K562 (cell line): ENCODE measurements around the gene ABLIM2. TPM values are rescaled to one million over a fixed set of nuclear protein-coding genes. Genes with fewer than 3 reads are reported as not detected.

ENCODE experiments used
- ARID3B ChIP-seq: fragments of 250-450 bp; sonication (Bioruptor Pico); IDR thresholded peaks from 2 replicates; pipeline ENCODE4 v1.4.0; 2020; ENCODE audit warnings: borderline replicate concordance
- DIDO1 ChIP-seq: fragments of 450-650 bp; IDR thresholded peaks from 2 replicates; pipeline ENCODE4 v1.6.1; 2016; ENCODE audit warnings: low read depth, missing biosample characterization, missing genetic modification characterization
- EWSR1 ChIP-seq: fragments of 450-650 bp; IDR thresholded peaks from 2 replicates; pipeline ENCODE4 v1.6.1; 2018; ENCODE audit warnings: borderline replicate concordance, mild to moderate bottlenecking, low read depth, moderate library complexity; ENCODE audit not compliant: partially characterized antibody
- FOSL1 ChIP-seq: fragments of 200-800 bp; sonication (Bioruptor generic); conservative IDR thresholded peaks from 2 replicates; pipeline ENCODE4 v1.6.1; 2016; ENCODE audit warnings: missing genetic modification characterization, missing compliant biosample characterization
- FOXP1 ChIP-seq: sonication (generic); formaldehyde crosslinking; IDR thresholded peaks from 2 replicates; pipeline ENCODE4 v1.8.0; 2022; ENCODE audit warnings: mild to moderate bottlenecking, missing genetic modification reagents
- GATAD2B ChIP-seq: fragments of 450-650 bp; IDR thresholded peaks from 2 replicates; pipeline ENCODE4 v1.6.1; 2017; ENCODE audit warnings: mild to moderate bottlenecking, borderline replicate concordance
- HIVEP1 ChIP-seq: fragments of 250-450 bp; sonication (Bioruptor Pico); IDR thresholded peaks from 2 replicates; pipeline ENCODE4 v1.4.0; 2020; ENCODE audit warnings: mild to moderate bottlenecking
- ID3 ChIP-seq, 2 experiments: fragments of 250-450 bp in 1 of 2; fragments of 450-650 bp in 1 of 2; sonication (Bioruptor Pico) in 1 of 2; IDR thresholded peaks; 2 replicates each; pipeline versions ENCODE4 v1.6.1 to v1.8.0; 2016 to 2021; ENCODE audit warnings: mild to moderate bottlenecking in 2 of 2, moderate library complexity in 2 of 2, missing compliant biosample characterization in 1 of 2, missing genetic modification characterization in 1 of 2
- MTA1 ChIP-seq: fragments of 450-650 bp; IDR thresholded peaks from 2 replicates; pipeline ENCODE4 v1.6.1; 2017; ENCODE audit warnings: borderline replicate concordance
- NCOA1 ChIP-seq: fragments of 450-650 bp; IDR thresholded peaks from 2 replicates; pipeline ENCODE4 v1.6.1; 2016; ENCODE audit warnings: low read depth
- NONO ChIP-seq, 2 experiments: fragments of 200-400 bp in 1 of 2; fragments of 450-650 bp in 1 of 2; formaldehyde crosslinking in 1 of 2; IDR thresholded peaks; 2 replicates each; pipeline ENCODE4 v1.6.1; 2017; ENCODE audit warnings: low read depth in 2 of 2, mild to moderate bottlenecking in 2 of 2, moderate library complexity in 2 of 2, low read length in 1 of 2
- POLR2H ChIP-seq: IDR thresholded peaks from 2 replicates; pipeline ENCODE4 v1.6.1; 2016; ENCODE audit warnings: missing genetic modification characterization, low read depth, mild to moderate bottlenecking, control low read depth, missing compliant biosample characterization, moderate library complexity
- TAF15 ChIP-seq: fragments of 200-400 bp; formaldehyde crosslinking; IDR thresholded peaks from 2 replicates; pipeline ENCODE4 v1.6.1; 2017; ENCODE audit warnings: mild to moderate bottlenecking, low read depth, low read length, moderate library complexity
- TRIM28 ChIP-seq: fragments of 450-650 bp; IDR thresholded peaks from 2 replicates; pipeline ENCODE4 v1.6.1; 2017
- U2AF1 ChIP-seq: fragments of 200-400 bp; formaldehyde crosslinking; optimal IDR thresholded peaks from 2 replicates; pipeline ENCODE3; 2017; ENCODE audit warnings: mild to moderate bottlenecking, low read depth, low read length, moderate library complexity
- ZNF121 ChIP-seq: sonication (generic); formaldehyde crosslinking; conservative IDR thresholded peaks from 2 replicates; pipeline ENCODE4 v1.8.0; 2022; ENCODE audit warnings: missing genetic modification reagents
- ZNF175 ChIP-seq: fragments of 200-800 bp; sonication (Bioruptor generic); IDR thresholded peaks from 2 replicates; pipeline ENCODE4 v1.6.1; 2016; ENCODE audit warnings: low read depth, mild to moderate bottlenecking, missing genetic modification characterization, missing compliant biosample characterization
- polyA plus RNA-seq, 8 experiments: library from polyadenylated mRNA; depleted of rRNA in 4 of 8; stranded (reverse) in 5 of 8; unstranded in 3 of 8; fragments of >200 nt; fragmentation: Nextera tagmentation in 2 of 8; fragmentation: Illumina TruSeq in 1 of 8; extraction: Ambion mirVana in 2 of 8; extraction: Trizol in 1 of 8; gene quantifications; 2 replicates each; pipeline versions ENCODE4 v1.2.1 to v1.2.3, GENCODE V29; 2011 to 2014; ENCODE audit warnings: inconsistent platforms in 1 of 8, missing spikeins in 1 of 8
- total RNA-seq, 7 experiments: library from RNA; depleted of rRNA in 6 of 7; stranded (reverse); fragments of >200 nt in 6 of 7; fragmentation: Illumina TruSeq in 2 of 7; extraction: Trizol in 2 of 7; gene quantifications; 2 replicates each; pipeline versions ENCODE4 v1.2.1 to v1.2.3, GENCODE V29; 2011 to 2021; ENCODE audit warnings: low replicate concordance in 1 of 7
- TF ChIP-seq, protein P1 (sequence below): sonication (generic); formaldehyde crosslinking; IDR thresholded peaks from 2 replicates; pipeline ENCODE4 v1.8.0; 2022; ENCODE audit warnings: mild to moderate bottlenecking, missing genetic modification reagents
- TF ChIP-seq, protein P2 (sequence below): sonication (generic); formaldehyde crosslinking; IDR thresholded peaks from 2 replicates; pipeline ENCODE4 v1.9.0; 2022; ENCODE audit warnings: mild to moderate bottlenecking, missing genetic modification reagents
- TF ChIP-seq, protein P3 (sequence below), 2 experiments: fragments of 450-650 bp in 1 of 2; sonication (generic) in 1 of 2; formaldehyde crosslinking in 1 of 2; IDR thresholded peaks in 1 of 2; conservative IDR thresholded peaks in 1 of 2; 2 replicates each; pipeline versions ENCODE4 v1.6.1 to v1.8.1; 2016 to 2023; ENCODE audit warnings: mild to moderate bottlenecking in 2 of 2, moderate library complexity in 2 of 2, inconsistent platforms in 1 of 2, missing genetic modification reagents in 1 of 2
- TF ChIP-seq, protein P4 (sequence below), 2 experiments: fragments of 450-650 bp; IDR thresholded peaks; 2 replicates each; pipeline ENCODE4 v1.6.1; 2016

Gene ABLIM2
- total and polyA plus RNA-seq, 9 of the 15 experiments (the other 6 are each of a cell fraction or from before 2014, with no cell fraction given): not detected

DNA sequence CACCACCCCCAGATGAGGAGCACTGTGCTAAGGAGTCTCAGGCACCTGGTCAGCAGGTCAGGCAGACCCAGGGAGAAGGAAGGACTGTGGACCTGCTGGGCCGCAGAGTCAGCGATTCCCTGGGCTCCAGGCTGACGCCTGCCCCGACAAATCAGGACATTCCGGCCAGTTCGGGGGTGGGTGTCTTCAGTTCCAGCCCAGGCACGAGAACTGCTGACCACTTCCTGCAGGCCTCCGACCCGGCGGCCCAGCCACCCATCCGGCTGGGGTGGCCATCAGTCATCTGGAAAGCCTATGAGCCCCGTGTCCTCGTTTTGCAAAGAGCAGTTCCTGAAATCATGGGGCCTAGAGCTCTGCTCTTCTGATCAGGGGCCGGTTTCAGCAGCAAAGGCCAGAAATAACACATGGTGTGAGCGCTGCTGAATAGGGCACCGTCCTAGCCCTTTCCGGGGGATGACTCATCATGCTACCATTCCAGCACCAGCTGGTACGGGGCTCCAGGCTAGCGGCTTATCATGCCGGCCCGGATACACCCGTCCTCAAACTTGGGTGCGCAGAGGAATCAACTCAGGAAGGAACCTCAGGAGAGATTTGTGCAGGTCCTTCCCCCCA lies 32.6 kb upstream of the ABLIM2 start (continued):
- TF ChIP-seq, protein P1, sequence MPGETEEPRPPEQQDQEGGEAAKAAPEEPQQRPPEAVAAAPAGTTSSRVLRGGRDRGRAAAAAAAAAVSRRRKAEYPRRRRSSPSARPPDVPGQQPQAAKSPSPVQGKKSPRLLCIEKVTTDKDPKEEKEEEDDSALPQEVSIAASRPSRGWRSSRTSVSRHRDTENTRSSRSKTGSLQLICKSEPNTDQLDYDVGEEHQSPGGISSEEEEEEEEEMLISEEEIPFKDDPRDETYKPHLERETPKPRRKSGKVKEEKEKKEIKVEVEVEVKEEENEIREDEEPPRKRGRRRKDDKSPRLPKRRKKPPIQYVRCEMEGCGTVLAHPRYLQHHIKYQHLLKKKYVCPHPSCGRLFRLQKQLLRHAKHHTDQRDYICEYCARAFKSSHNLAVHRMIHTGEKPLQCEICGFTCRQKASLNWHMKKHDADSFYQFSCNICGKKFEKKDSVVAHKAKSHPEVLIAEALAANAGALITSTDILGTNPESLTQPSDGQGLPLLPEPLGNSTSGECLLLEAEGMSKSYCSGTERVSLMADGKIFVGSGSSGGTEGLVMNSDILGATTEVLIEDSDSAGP (CRISPR knock-in tag): no peak
- TF ChIP-seq NONO (IDR thresholded peaks at IDR 0.05; ENCODE audit: low read depth in 2 of 2, low read length in 1 of 2): no peak
- peak; percentile 66; the same call in 1 of the 2 replicates for TF ChIP-seq ZNF175 (CRISPR knock-in tag)
- no peak for TF ChIP-seq DIDO1 (tag)
- TF ChIP-seq EWSR1: no peak
- TF ChIP-seq ZNF121 (CRISPR knock-in tag): no peak
- TF ChIP-seq FOSL1 (tag): peak; percentile 90
- TF ChIP-seq MTA1: no peak
- TF ChIP-seq, protein P2, sequence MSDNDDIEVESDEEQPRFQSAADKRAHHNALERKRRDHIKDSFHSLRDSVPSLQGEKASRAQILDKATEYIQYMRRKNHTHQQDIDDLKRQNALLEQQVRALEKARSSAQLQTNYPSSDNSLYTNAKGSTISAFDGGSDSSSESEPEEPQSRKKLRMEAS: peak; percentile 50
- TF ChIP-seq HIVEP1 (CRISPR knock-in tag): no peak
- TF ChIP-seq, protein P3, sequence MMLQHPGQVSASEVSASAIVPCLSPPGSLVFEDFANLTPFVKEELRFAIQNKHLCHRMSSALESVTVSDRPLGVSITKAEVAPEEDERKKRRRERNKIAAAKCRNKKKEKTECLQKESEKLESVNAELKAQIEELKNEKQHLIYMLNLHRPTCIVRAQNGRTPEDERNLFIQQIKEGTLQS (IDR thresholded peaks at IDR 0.05): peak; percentile 97
- TF ChIP-seq, protein P3 (CRISPR knock-in tag; conservative IDR thresholded peaks at IDR 0.05): peak; percentile 63; the same call in 1 of the 2 replicates
- TF ChIP-seq TRIM28: no peak
- no peak for TF ChIP-seq ID3 (CRISPR knock-in tag; IDR thresholded peaks at IDR 0.05)
- TF ChIP-seq ID3 (tag; IDR thresholded peaks at IDR 0.05): no peak
- TF ChIP-seq GATAD2B: no peak
- TF ChIP-seq, protein P4, sequence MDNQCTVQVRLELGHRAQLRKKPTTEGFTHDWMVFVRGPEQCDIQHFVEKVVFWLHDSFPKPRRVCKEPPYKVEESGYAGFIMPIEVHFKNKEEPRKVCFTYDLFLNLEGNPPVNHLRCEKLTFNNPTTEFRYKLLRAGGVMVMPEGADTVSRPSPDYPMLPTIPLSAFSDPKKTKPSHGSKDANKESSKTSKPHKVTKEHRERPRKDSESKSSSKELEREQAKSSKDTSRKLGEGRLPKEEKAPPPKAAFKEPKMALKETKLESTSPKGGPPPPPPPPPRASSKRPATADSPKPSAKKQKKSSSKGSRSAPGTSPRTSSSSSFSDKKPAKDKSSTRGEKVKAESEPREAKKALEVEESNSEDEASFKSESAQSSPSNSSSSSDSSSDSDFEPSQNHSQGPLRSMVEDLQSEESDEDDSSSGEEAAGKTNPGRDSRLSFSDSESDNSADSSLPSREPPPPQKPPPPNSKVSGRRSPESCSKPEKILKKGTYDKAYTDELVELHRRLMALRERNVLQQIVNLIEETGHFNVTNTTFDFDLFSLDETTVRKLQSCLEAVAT (IDR thresholded peaks at IDR 0.05): no peak
- no peak for TF ChIP-seq NCOA1
- no peak for TF ChIP-seq TAF15
- no peak for TF ChIP-seq ARID3B (CRISPR knock-in tag)
- TF ChIP-seq FOXP1: no peak
- no peak for TF ChIP-seq U2AF1
- TF ChIP-seq POLR2H (tag): no peak
